Measurements from ENCODE around the gene FIG4.

- TF ChIP-seq NFRKB (IDR thresholded peaks at IDR 0.05), result no peak
- TF ChIP-seq FOXM1 (IDR thresholded peaks at IDR 0.05; ENCODE audit: borderline replicate concordance), result no peak
- TF ChIP-seq BHLHE40 (IDR thresholded peaks at IDR 0.05; ENCODE audit: borderline replicate concordance), result no peak
- TF ChIP-seq, protein P1, sequence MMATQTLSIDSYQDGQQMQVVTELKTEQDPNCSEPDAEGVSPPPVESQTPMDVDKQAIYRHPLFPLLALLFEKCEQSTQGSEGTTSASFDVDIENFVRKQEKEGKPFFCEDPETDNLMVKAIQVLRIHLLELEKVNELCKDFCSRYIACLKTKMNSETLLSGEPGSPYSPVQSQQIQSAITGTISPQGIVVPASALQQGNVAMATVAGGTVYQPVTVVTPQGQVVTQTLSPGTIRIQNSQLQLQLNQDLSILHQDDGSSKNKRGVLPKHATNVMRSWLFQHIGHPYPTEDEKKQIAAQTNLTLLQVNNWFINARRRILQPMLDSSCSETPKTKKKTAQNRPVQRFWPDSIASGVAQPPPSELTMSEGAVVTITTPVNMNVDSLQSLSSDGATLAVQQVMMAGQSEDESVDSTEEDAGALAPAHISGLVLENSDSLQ (IDR thresholded peaks at IDR 0.05), result no peak
- TF ChIP-seq FOXK2 (IDR thresholded peaks at IDR 0.05), result no peak
- TF ChIP-seq SP1 (IDR thresholded peaks at IDR 0.05), result no peak
- TF ChIP-seq SUZ12 (IDR thresholded peaks at IDR 0.05), result no peak
- no peak for TF ChIP-seq ZNF384 (IDR thresholded peaks at IDR 0.05)
- no peak for TF ChIP-seq TARDBP (IDR thresholded peaks at IDR 0.05)
- no peak for TF ChIP-seq FOXA1 (IDR thresholded peaks at IDR 0.05)
- no peak for TF ChIP-seq HDGF (IDR thresholded peaks at IDR 0.05; ENCODE audit: borderline replicate concordance)
Observed at GRCh38 chr6:109655761-109656262, 35.3 kb upstream of the FIG4 start.
